Astrocyte of the cerebellum (primary cell): ENCODE data around the gene SF3B3.
"Not testable (repeated sequence)": the region's sequence is repeated elsewhere in the genome, so short reads cannot be mapped to it uniquely, and the experiment has no call there.

Source experiments
- DNase-seq: peaks from one replicate; pipeline ENCODE4 v3.0.0-alpha.2; 2011; ENCODE audit warnings: low read depth
- H3K4me3 ChIP-seq: 2 replicates; pipeline ENCODE4 v1.5.1; 2011; ENCODE audit warnings: mild to moderate bottlenecking, low read depth, low read length, moderate library complexity
- in situ Hi-C: cut with HindIII; loops from 2 replicates; pipeline ENCODE4 v1.10.0; 2017; ENCODE audit warnings: low sequenced_read_pairs
- TF ChIP-seq, protein P1 (sequence below): IDR thresholded peaks from 2 replicates; pipeline ENCODE4 v1.5.1; 2012; ENCODE audit warnings: low read length, low read depth, moderate library complexity, mild to moderate bottlenecking; ENCODE audit errors: missing control alignments

The SF3B3 gene

DNA sequence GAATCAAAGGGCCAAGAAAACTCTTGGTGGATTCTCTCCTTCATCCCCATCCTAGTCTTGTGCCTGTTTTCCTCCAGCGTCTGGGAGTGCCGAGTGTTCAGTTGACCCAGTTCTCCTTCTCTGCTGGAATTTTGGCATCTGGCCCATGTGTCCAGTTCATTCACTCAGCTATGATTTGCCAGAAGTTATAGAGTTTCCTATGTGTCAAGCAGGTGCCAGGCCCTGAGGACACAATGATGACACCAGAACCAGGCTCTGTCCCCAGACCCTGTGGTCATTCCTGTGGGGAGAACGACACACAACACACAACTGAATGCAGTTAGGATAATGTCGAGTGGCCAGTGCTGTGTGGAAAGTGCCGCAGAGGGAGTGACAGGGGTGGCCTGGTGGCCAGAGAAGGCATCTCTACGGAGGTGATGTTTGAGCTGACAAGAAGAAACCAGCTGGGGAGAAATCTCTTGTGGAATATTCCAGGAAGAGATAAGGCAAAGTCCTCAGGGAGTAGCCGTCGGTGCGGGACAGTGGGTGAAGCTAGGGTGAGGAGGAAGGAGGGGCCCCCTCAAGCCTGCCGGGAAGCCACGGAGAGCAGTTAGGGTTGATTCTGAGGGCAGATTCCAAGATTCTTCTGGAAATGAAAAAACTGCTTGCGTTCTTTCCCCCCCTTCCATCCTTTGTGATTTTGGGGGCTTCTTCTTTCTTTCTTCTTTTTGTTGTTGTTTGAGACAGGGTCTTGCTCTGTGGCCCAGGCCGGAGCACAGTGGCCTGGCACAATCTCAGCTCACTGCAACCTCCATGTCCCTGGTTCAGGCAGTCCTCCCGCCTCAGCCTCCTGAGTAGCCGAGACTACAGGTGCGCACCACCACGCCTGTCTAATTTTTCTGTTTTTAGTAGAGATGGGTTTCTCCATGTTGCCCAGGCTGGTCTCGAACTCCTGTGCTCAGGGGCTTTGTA, 86.9 kb downstream of the SF3B3 start:
- TF ChIP-seq, protein P1, sequence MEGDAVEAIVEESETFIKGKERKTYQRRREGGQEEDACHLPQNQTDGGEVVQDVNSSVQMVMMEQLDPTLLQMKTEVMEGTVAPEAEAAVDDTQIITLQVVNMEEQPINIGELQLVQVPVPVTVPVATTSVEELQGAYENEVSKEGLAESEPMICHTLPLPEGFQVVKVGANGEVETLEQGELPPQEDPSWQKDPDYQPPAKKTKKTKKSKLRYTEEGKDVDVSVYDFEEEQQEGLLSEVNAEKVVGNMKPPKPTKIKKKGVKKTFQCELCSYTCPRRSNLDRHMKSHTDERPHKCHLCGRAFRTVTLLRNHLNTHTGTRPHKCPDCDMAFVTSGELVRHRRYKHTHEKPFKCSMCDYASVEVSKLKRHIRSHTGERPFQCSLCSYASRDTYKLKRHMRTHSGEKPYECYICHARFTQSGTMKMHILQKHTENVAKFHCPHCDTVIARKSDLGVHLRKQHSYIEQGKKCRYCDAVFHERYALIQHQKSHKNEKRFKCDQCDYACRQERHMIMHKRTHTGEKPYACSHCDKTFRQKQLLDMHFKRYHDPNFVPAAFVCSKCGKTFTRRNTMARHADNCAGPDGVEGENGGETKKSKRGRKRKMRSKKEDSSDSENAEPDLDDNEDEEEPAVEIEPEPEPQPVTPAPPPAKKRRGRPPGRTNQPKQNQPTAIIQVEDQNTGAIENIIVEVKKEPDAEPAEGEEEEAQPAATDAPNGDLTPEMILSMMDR, result no peak
- DNase-seq, result no peak
- in situ Hi-C loops, result no loop called here
- no peak overlapping the region for H3K4me3 ChIP-seq

DNA sequence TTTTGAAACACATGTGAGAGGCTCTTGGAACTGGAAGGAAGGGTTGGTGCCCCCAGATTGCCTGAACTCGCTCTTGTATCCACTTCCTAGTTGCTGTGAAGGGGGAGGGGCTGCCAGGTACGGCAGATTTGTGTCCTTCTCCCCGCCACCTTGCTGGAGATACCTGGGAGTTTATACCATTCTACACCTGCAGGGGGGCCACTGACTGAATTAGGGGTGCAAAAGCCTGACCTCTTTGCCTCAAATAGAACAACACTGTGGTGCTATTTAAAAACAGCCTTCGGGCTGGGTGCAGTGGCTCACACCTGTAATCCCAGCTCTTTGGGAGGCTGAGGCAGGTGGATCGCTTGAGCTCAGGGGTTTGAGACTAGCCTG, 87.6 kb downstream of the SF3B3 start:
- no peak for DNase-seq
- in situ Hi-C loops, result no loop called here
- TF ChIP-seq, protein P1, result no peak
- no peak overlapping the region for H3K4me3 ChIP-seq

DNA sequence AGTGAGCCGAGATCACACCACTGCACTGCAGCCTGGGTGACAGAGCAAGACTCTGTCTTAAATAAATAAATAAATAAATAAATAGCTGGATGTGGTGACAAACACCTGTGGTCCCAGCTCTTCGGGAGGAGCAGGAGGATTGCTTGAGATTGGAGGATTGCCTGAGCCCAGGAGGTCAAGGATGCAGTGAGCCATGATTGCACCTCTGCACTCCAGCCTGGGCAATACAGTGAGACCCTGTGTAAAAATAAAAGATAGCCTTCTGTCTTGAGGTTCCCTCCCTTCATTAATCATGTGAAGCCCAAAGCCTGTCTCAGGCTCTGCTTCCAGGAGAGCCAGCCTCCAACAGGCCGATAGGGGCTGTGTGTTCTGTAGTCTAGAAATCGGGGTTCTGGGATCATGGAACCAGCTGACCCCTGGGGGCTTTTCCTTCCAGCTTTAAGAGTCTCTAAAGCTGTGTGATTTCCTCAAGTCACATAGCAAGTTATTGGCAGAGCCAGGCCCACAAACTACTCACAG, 88.2 kb downstream of the SF3B3 start:
- TF ChIP-seq, protein P1, result no peak
- in situ Hi-C loops, result no loop called here
- no peak for DNase-seq
- no peak overlapping the region for H3K4me3 ChIP-seq

DNA sequence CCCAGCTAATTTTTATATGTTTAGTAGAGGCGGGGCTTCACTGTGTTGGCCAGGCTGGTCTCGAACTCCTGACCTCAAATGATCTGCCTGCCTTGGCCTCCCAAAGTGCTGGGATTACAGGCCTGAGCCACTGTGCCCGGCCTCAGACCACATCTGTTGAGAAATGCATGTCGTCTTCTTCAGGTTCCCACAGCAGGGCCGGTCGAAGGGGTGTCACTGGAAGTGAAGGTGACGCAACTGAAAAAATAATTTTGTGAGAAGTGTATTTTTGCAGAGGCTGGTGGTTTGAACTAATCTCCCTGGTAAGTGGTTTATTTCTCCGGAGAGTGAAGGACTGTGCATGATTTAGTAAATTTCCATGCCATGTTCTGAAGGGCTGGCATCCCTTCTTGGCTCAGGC, 89.3 kb downstream of the SF3B3 start:
- TF ChIP-seq, protein P1, result no peak
- no peak overlapping the region for H3K4me3 ChIP-seq
- no peak for DNase-seq
- in situ Hi-C loops, result no loop called here

DNA sequence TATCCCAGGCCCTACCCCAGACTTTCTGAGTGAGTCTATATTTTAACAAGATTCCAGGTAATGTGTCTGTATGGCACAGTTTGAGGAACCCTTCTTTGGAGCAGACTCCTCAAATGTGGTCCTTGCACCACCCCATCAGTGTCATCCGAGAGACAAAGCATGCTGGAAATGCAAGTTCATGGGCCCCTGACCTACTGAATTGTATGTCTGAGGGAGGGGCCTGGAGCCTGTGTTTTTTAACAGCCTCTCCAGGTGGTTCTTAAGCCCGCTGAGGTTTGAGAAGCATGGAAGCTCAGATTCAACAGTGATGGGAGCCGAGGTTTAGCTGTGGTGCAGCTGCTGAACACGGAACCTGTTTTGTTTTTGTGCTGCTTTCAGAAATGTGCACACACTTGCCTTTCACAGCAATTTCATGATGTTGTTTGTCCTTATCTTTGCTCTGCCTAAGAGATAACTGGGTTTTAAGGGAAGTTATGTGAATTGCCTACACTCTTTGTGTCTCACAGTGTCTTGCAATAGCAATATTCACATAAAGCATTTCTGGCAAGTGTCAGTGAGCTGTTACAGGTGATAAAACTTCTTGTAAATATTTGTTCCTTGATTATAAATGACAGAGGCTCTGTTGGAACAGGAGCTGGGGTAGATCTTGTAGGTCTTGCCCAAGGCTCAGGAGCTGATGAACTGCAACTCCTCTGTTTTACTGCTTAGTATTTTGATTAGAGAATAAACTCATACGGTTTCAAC, 90.8 kb downstream of the SF3B3 start:
- TF ChIP-seq, protein P1, result no peak
- in situ Hi-C loops, result no loop called here
- no peak overlapping the region for H3K4me3 ChIP-seq
- no peak for DNase-seq

DNA sequence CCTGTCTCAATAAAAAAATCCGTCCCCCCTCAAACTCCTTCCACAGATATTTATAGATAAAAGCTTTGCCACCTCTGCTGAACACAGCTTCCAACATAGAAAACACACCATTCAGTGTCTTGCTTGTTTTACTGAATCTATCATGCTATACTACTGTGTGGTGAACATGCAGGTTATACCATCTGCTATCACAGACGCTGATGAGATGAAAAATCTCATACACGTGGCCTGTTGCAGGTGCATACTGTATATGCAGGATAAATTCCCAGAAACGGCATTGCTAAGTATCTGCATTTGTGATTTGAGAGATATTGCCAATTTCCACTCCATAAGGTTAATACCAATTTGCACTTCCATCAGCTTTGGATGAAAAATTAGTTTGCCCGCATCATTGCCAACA, 92.3 kb downstream of the SF3B3 start:
- in situ Hi-C loops, result no loop called here
- TF ChIP-seq, protein P1, result no peak
- H3K4me3 ChIP-seq, result no peak overlapping the region
- no peak for DNase-seq

DNA sequence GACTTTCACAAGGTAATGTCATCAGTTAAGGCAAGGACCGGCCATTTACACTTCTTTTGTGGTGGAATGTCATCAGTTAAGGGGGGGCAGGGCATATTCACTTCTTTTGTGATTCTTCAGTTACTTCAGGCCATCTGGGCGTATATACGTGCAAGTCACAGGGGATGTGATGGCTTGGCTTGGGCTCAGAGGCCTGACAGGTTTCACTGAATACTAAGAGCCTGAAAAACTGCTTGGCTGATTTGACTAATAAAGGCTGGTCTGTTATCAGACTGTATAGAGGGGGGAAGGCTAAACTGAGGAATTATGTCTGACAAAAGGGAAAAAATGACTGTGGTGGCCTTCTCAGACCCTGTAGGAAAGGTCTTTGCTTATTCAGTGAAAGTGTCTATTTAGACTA, 98.2 kb downstream of the SF3B3 start:
- in situ Hi-C loops, DNase-seq, H3K4me3 ChIP-seq: not testable (repeated sequence)
